ENCODE results near the gene NDUFA1. TPM values are rescaled to one million over a fixed set of nuclear protein-coding genes. Genes with fewer than 3 reads are reported as not detected.
"Not testable (repeated sequence)": the region's sequence is repeated elsewhere in the genome, so short reads cannot be mapped to it uniquely, and the experiment has no call there.

Gene NDUFA1
- total RNA-seq, 1 experiment from 2014 or later = 108 TPM

GRCh38 chrX:119890626-119891025 lies 19.0 kb downstream of the NDUFA1 start:
- H3K9me3 ChIP-seq, H3K4me3 ChIP-seq, H3K27me3 ChIP-seq, DNase-seq, H3K36me3 ChIP-seq: not testable (repeated sequence)

- not testable (repeated sequence) for H3K9me3 ChIP-seq, DNase-seq, H3K27me3 ChIP-seq, H3K36me3 ChIP-seq, H3K4me3 ChIP-seq
These were observed 20.5 kb downstream of the NDUFA1 start for GRCh38 chrX:119891961-119892692.

GRCh38 chrX:119895843-119896326 lies 24.3 kb downstream of the NDUFA1 start, which contains the start of gene AKAP14:
AKAP14 (plus strand) TSS chrX:119895893; CDS start chrX:119903224, 7,331 bp downstream.
- Histone ChIP-seq H3K27me3 (no peaks in the 10 kb centered on the region), H3K9me3 (no peaks in the 10 kb centered on the region), H3K4me3 (no peak within 1 kb of the TSS), H3K36me3 (no peaks in the 10 kb centered on the region)
- no peak for DNase-seq

- no peaks in the 10 kb centered on the region for H3K36me3 ChIP-seq
- DNase-seq = no peak
- no peaks in the 10 kb centered on the region for H3K27me3 ChIP-seq
- H3K9me3 ChIP-seq = no peaks in the 10 kb centered on the region
- no peak overlapping the region for H3K4me3 ChIP-seq
These were observed 27.5 kb downstream of the NDUFA1 start for GRCh38 chrX:119899125-119899524.

- DNase-seq = no peak
- no peaks in the 10 kb centered on the region for H3K27me3 ChIP-seq
- no peaks in the 10 kb centered on the region for H3K36me3 ChIP-seq
- no peak overlapping the region for H3K4me3 ChIP-seq
- no peaks in the 10 kb centered on the region for H3K9me3 ChIP-seq
These were observed 29.3 kb downstream of the NDUFA1 start for GRCh38 chrX:119900976-119901375.

- Histone ChIP-seq H3K27me3 (no peaks in the 10 kb centered on the region), H3K9me3 (no peaks in the 10 kb centered on the region), H3K4me3 (no peak overlapping the region), H3K36me3 (no peaks in the 10 kb centered on the region)
- DNase-seq = no peak
These were observed 44.7 kb downstream of the NDUFA1 start for GRCh38 chrX:119916310-119916709.

GRCh38 chrX:119917877-119918276 lies 46.2 kb downstream of the NDUFA1 start:
- Histone ChIP-seq H3K27me3 (no peaks in the 10 kb centered on the region), H3K4me3 (no peak overlapping the region), H3K36me3 (no peaks in the 10 kb centered on the region), H3K9me3 (no peaks in the 10 kb centered on the region)
- DNase-seq = no peak

GRCh38 chrX:119919835-119920585 lies 48.4 kb downstream of the NDUFA1 start:
- DNase-seq = no peak
- Histone ChIP-seq H3K9me3 (no peaks in the 10 kb centered on the region), H3K27me3 (no peaks in the 10 kb centered on the region), H3K4me3 (no peak overlapping the region), H3K36me3 (no peaks in the 10 kb centered on the region)

GRCh38 chrX:119922391-119922790 lies 50.8 kb downstream of the NDUFA1 start:
- not testable (repeated sequence) for H3K27me3 ChIP-seq, H3K36me3 ChIP-seq, DNase-seq, H3K4me3 ChIP-seq, H3K9me3 ChIP-seq

Other genes starting within 250 kb of the NDUFA1 start
- 1.4 and 5.7 TPM in 2 replicates for gene SEPTIN6, start 178.7 kb upstream of the NDUFA1 start, total RNA-seq (2014; rRNA removed; shearing (Covaris generic); ENCODE audit: low replicate concordance)
- gene SOWAHD, start 113.2 kb upstream of the NDUFA1 start, total RNA-seq (2014; rRNA removed; shearing (Covaris generic); ENCODE audit: low replicate concordance) = 1.2 TPM in 1 of 2 replicates, not detected in the other
- gene RPL39, start 80.2 kb upstream of the NDUFA1 start, total RNA-seq (2014; rRNA removed; shearing (Covaris generic); ENCODE audit: low replicate concordance) = 2,795 and 3,088 TPM in 2 replicates
- gene UPF3B, start 18.9 kb upstream of the NDUFA1 start, total RNA-seq (2014; rRNA removed; shearing (Covaris generic); ENCODE audit: low replicate concordance) = 1.1 and 1.3 TPM in 2 replicates
- 10.1 and 10.4 TPM in 2 replicates for gene RNF113A, start 99 bp upstream of the NDUFA1 start, total RNA-seq (2014; rRNA removed; shearing (Covaris generic); ENCODE audit: low replicate concordance)
- gene AKAP14, start 24.1 kb downstream of the NDUFA1 start, total RNA-seq (2014; rRNA removed; shearing (Covaris generic); ENCODE audit: low replicate concordance) = not detected in 2 replicates
- gene NKAP, start 71.9 kb downstream of the NDUFA1 start, total RNA-seq (2014; rRNA removed; shearing (Covaris generic); ENCODE audit: low replicate concordance) = 5.0 and 6.2 TPM in 2 replicates
- not detected in 2 replicates for gene RHOXF2B, start 205.9 kb downstream of the NDUFA1 start, total RNA-seq (2014; rRNA removed; shearing (Covaris generic); ENCODE audit: low replicate concordance)
- gene RHOXF1, start 244.1 kb downstream of the NDUFA1 start, total RNA-seq (2014; rRNA removed; shearing (Covaris generic); ENCODE audit: low replicate concordance) = not detected in 2 replicates

Data from MG63 (cell line).